GM12891 (cell line): ENCODE results near the gene DIS3L.

Source experiments
- POLR2A ChIP-seq: IDR thresholded peaks from 2 replicates; pipeline ENCODE4 v1.6.1; 2011; ENCODE audit warnings: low read depth, low read length, control low read depth
- POLR2AphosphoS5 ChIP-seq: IDR thresholded peaks from 2 replicates; pipeline ENCODE4 v1.6.1; 2011; ENCODE audit warnings: low read depth, low read length, control low read depth

DNA sequence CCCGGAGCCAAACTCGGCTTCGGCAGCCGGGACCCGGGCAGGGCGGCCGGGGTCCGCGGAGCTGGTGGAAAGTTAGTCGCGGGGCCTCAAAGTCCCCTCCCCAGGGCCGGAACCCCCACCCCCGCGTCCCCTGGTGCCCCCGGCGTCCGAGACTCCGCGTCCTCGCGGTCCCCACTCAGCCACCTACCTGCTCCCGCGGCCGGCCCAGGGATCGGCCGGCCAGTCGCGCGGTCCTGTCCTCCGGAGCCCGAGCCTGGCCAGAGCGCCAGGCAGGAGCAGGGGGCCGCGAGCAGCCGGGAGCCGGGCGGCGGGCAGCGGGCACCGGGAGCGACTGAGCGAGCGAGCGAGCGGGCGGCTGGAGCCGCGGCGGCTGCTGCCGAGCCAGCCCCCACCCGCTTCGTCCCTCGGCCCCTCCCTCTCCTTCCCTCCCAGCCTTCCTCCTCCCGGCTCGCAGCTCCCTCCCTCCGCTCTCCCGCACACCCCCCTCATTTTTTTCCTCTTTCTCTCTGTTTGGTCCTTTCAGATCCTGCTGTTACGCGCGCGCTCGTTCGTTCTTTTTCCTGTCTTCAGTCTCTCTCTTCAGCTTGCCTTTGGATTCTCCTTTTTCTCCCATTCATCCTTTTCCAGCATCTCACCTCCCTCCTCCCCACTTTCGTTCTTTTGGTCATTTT lies 39.8 kb upstream of the DIS3L start, which contains the start of gene MEGF11:
- TF ChIP-seq POLR2AphosphoS5 = no peak
- TF ChIP-seq POLR2A = no peak
